LNCaP clone FGC (cell line): Measurements from ENCODE around the gene MRPS27.
A peak's percentile ranks its signal among the peaks of the same experiment; 100 is the strongest.

Source experiments
- DNase-seq: peaks from one replicate; pipeline ENCODE4 v3.0.0-alpha.2; 2011; ENCODE audit warnings: low read depth
- H3K4me3 ChIP-seq: 2 replicates; pipeline ENCODE4 v1.5.1; 2011; ENCODE audit warnings: mild to moderate bottlenecking, low read depth, low read length, control low read depth
- CTCF ChIP-seq: IDR thresholded peaks from 2 replicates; pipeline ENCODE4 v1.5.1; 2012; ENCODE audit warnings: mild to moderate bottlenecking; ENCODE audit not compliant: control insufficient read depth, insufficient read depth; ENCODE audit errors: extremely low read depth

The MRPS27 gene

GRCh38 chr5:72272398-72272797 is 47.6 kb downstream of the MRPS27 start:
- no peak for DNase-seq
- TF ChIP-seq CTCF, result no peak
- H3K4me3 ChIP-seq, result no peak overlapping the region

DNA sequence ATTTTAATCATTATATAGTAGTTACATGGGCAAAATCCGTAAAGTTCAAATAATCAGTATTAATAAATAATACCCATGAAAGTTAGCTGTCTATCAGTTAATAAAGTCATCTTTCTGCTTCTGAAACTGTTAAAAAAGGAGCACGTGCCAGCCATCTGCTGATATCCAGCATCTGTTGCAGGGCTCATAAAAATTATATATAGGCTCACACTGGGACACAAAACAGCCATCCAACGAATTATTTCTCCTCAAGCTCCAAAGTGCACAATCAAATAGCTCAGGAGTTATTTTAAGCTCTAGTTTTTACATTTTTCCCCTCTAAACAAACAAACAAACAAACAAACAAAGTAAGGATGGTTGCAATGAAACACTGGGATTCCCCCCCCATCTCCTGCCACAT is 48.3 kb downstream of the MRPS27 start:
- no peak for DNase-seq
- no peak for TF ChIP-seq CTCF
- H3K4me3 ChIP-seq, result no peak overlapping the region

DNA sequence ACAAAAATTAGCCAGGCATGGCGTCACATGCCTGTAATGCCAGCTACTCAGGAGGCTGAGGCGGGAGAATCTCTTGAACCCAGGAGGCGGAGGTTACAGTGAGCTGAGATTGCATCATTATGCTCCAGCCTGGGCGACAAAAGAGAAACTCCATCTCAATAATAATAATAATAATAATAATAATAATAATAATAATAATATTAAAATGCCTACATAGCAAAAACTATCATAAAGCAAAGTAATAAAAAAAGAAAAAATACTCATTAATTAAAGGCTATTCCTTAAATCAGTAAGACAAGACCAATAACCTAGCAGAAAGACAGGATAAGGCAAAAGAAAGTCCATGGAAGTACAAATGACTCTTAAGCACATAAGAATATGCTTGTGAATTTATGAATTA is 50.0 kb downstream of the MRPS27 start:
- no peak for DNase-seq
- no peak overlapping the region for H3K4me3 ChIP-seq
- TF ChIP-seq CTCF, result no peak

- DNase-seq, result no peak
- TF ChIP-seq CTCF, result no peak
- H3K4me3 ChIP-seq, result no peak overlapping the region
These were observed 50.6 kb downstream of the MRPS27 start for GRCh38 chr5:72269411-72269780.

DNA sequence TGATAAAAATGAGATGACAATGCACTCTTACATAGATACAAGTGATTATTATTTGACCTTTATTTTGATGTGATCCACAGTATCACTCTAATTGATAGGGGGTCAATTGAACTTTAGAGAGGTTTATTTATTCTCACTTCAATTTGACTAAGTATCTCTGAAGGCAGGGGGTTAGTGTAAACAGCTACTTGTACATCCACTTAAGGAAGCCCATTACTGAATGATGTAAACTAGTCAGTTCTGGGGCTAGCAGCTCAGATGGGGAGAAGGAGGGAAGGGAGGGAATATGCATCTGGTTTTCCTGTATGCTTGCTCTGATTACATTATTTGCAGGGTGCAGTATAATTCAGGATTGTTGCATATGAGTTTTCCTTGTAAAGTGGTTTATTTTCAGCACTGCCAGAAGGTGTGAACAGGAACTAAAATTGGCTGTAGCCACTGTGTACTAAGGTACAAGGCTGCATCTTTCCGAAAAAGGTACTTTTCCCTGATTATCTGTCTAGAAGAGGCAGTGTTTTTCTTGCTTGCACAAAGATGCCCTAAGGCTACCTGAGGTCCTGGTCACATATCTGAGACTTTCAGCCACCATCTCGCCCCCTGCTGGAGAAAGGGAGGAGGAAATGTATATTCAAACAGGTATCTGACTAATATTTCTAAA is 51.2 kb downstream of the MRPS27 start:
- H3K4me3 ChIP-seq, result no peak overlapping the region
- TF ChIP-seq CTCF, result peak; percentile 56
- no peak for DNase-seq

DNA sequence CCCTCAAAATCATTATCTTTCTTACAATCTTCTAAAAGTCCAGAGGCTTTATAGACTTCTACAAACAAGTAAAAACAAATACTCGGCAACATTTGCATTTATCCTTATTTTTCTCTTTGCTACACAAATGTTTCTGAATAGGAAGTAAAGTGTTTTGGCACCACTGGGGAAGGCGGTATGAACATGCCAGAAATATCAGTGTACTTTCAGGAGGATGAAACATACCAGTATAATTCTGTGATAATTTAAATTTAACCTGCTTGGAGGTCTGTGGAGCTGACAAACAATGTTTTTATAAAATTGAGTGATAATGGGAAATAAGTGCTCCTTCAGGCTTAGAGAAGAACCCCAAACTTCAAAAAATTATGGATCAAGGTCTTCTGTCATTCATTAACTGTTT is 51.8 kb downstream of the MRPS27 start:
- H3K4me3 ChIP-seq, result no peak overlapping the region
- TF ChIP-seq CTCF, result no peak
- no peak for DNase-seq

GRCh38 chr5:72267685-72268084 is 52.4 kb downstream of the MRPS27 start:
- no peak overlapping the region for H3K4me3 ChIP-seq
- no peak for TF ChIP-seq CTCF
- DNase-seq, result no peak
